HepG2 (cell line): Measurements from ENCODE around the gene RAB40A. TPM values are rescaled to one million over a fixed set of nuclear protein-coding genes. Genes with fewer than 3 reads are reported as not detected.

Experiments used
- ATAC-seq: fragments of 200-7000 bp; cut with Tn5 transposase; 3 replicates; pipeline ENCODE4 v1.9.1; 2020; ENCODE audit warnings: mild to moderate bottlenecking, moderate library complexity
- BruUV-seq: library from RNA; stranded (reverse); fragments of 400-500 nt; replicated peaks from 2 replicates; lab custom pipeline; 2021; lab: Mats Ljungman, UMichigan
- CTCF ChIA-PET: fragments of 300-600 bp; formaldehyde crosslinking; extraction: SDS; loops from one replicate; lab custom pipeline; 2021; ENCODE audit warnings: low total read pairs, inconsistent platforms, low intra/inter-chr PET ratio; lab: Yijun Ruan, JAX
- POLR2A ChIA-PET: fragments of 350-600 bp; sonication (Branson Sonifier 250); formaldehyde crosslinking; loops from one replicate; lab custom pipeline; 2020; ENCODE audit warnings: antibody characterized with exemption, inconsistent platforms; lab: Yijun Ruan, JAX
- DNase-seq: peaks from one replicate; pipeline ENCODE4 v3.0.0-alpha.2; 2015; ENCODE audit warnings: low spot score
- FAIRE-seq: peaks from 3 replicates; lab custom pipeline; 2011; peaks lifted over from hg19 to GRCh38; lab: Jason Lieb, UNC
- H2AFZ ChIP-seq: one replicate; pipeline ENCODE4 v1.6.1; 2011; ENCODE audit warnings: low read length, inconsistent platforms
- H3K27ac ChIP-seq: fragments of 300-600 bp; 3 replicates; pipeline ENCODE4 v1.8.0; 2011; ENCODE audit warnings: mixed run types, mild to moderate bottlenecking, mixed read lengths, low read length, inconsistent platforms; ENCODE audit not compliant: insufficient read depth; ENCODE audit errors: extremely low read length
- H3K27me3 ChIP-seq, 2 experiments: fragments of 200-600 bp in 1 of 2; 2 replicates in 1 of 2; 3 replicates in 1 of 2; pipeline versions ENCODE4 v1.6.0 to v1.8.0; 2011; ENCODE audit warnings: low read length in 2 of 2, mild to moderate bottlenecking in 2 of 2, moderate library complexity in 2 of 2, inconsistent platforms in 1 of 2; ENCODE audit not compliant: insufficient read depth in 2 of 2, control insufficient read depth in 1 of 2
- H3K36me3 ChIP-seq, 2 experiments: fragments of 200-600 bp in 1 of 2; replicated peaks in 1 of 2; 2 replicates in 1 of 2; 3 replicates in 1 of 2; pipeline versions ENCODE4 v1.5.1 to v1.8.0; 2011; ENCODE audit warnings: low read length in 2 of 2, inconsistent platforms in 1 of 2; ENCODE audit not compliant: insufficient read depth in 2 of 2, control insufficient read depth in 1 of 2
- H3K4me1 ChIP-seq: 2 replicates; pipeline ENCODE4 v1.5.1; 2012; ENCODE audit warnings: low read length, inconsistent platforms; ENCODE audit not compliant: insufficient read depth
- H3K4me2 ChIP-seq: 2 replicates; pipeline ENCODE4 v1.6.0; 2011; ENCODE audit warnings: low read depth, low read length, inconsistent platforms
- H3K4me3 ChIP-seq, 3 experiments: fragments of 200-600 bp in 1 of 3; sonication (generic), shearing (Covaris generic) in 1 of 3; replicated peaks in 1 of 3; 2 replicates each; pipeline ENCODE4 v1.5.1; 2011 to 2016; ENCODE audit warnings: low read length in 3 of 3, inconsistent platforms in 2 of 3, low read depth in 2 of 3, mild to moderate bottlenecking in 2 of 3, control low read depth in 1 of 3, mixed read lengths in 1 of 3; ENCODE audit not compliant: insufficient read depth in 1 of 3
- H3K79me2 ChIP-seq: one replicate; pipeline ENCODE4 v1.6.1; 2011; ENCODE audit warnings: low read length, inconsistent platforms; ENCODE audit not compliant: insufficient read depth
- H3K9ac ChIP-seq: 2 replicates; pipeline ENCODE4 v1.6.0; 2011; ENCODE audit warnings: mild to moderate bottlenecking, low read depth, low read length, inconsistent platforms; ENCODE audit not compliant: insufficient read depth
- H3K9me3 ChIP-seq: 2 replicates; pipeline ENCODE4 v1.5.1; 2012; ENCODE audit warnings: mild to moderate bottlenecking, low read length
- H4K20me1 ChIP-seq: 2 replicates; pipeline ENCODE4 v1.6.0; 2011; ENCODE audit warnings: inconsistent platforms, mild to moderate bottlenecking, low read length, moderate library complexity; ENCODE audit not compliant: insufficient read depth
- ARHGAP35 ChIP-seq: sonication (generic); formaldehyde crosslinking; IDR thresholded peaks from 2 replicates; pipeline ENCODE4 v1.9.0; 2022; ENCODE audit warnings: mild to moderate bottlenecking, inconsistent platforms, moderate library complexity, missing genetic modification reagents, borderline replicate concordance
- RNF219 ChIP-seq: sonication (generic); formaldehyde crosslinking; IDR thresholded peaks from 2 replicates; pipeline ENCODE4 v1.5.0; 2020; ENCODE audit warnings: mild to moderate bottlenecking, missing genetic modification reagents
- ZFP82 ChIP-seq: sonication (generic); formaldehyde crosslinking; IDR thresholded peaks from 2 replicates; pipeline ENCODE4 v1.5.1; 2020; ENCODE audit warnings: mild to moderate bottlenecking, missing genetic modification reagents, borderline replicate concordance
- ZNF263 ChIP-seq: sonication (generic); formaldehyde crosslinking; IDR thresholded peaks from 2 replicates; pipeline ENCODE4 v1.4.0; 2020; ENCODE audit warnings: missing genetic modification reagents
- ZNF30 ChIP-seq: sonication (generic); formaldehyde crosslinking; IDR thresholded peaks from 2 replicates; pipeline ENCODE4 v1.5.0; 2020; ENCODE audit warnings: mild to moderate bottlenecking, missing genetic modification reagents
- ZNF432 ChIP-seq: sonication (generic); formaldehyde crosslinking; IDR thresholded peaks from 2 replicates; pipeline ENCODE4 v1.5.0; 2020; ENCODE audit warnings: missing genetic modification reagents, mild to moderate bottlenecking, borderline replicate concordance
- ZNF790 ChIP-seq: sonication (generic); formaldehyde crosslinking; IDR thresholded peaks from 2 replicates; pipeline ENCODE4 v1.8.0; 2022; ENCODE audit warnings: missing genetic modification reagents, mild to moderate bottlenecking, borderline replicate concordance
- whole genome bisulfite sequencing: methylation state at CpG from one replicate; pipeline ENCODE4 v1.1.6; 2017; ENCODE audit warnings: low lambda C conversion rate; 5-methylcytosine and 5-hydroxymethylcytosine counted together
- in situ Hi-C: cut with HindIII; loops from 2 replicates; pipeline ENCODE4 v1.10.0; 2017; ENCODE audit warnings: low pct_unique_long_range_greater_than_20kb; ENCODE audit not compliant: extremely low pct_ligation_motif_present
- intact Hi-C: fragments of 100-400 bp; cut with micrococcal nuclease; formaldehyde crosslinking; loops from one replicate; pipeline ENCODE4 v1.10.0; 2022; ENCODE audit not compliant: unreplicated experiment
- polyA plus RNA-seq, 8 experiments: library from polyadenylated mRNA; depleted of rRNA in 3 of 8; stranded (reverse) in 7 of 8; unstranded in 1 of 8; fragments of >200 nt; fragmentation: Illumina TruSeq in 4 of 8; extraction: Trizol in 4 of 8; gene quantifications; 2 replicates each; pipeline versions ENCODE4 v1.2.1 to v1.2.3, GENCODE V29; 2011 to 2016; ENCODE audit warnings: low read depth in 4 of 8, missing spikeins in 1 of 8, mixed read lengths in 1 of 8; ENCODE audit not compliant: insufficient read depth in 1 of 8
- total RNA-seq, 5 experiments: library from RNA; depleted of rRNA; stranded (reverse); fragments of >200 nt; fragmentation: Illumina TruSeq; extraction: Trizol; gene quantifications; 2 replicates each; pipeline ENCODE4 v1.2.3, GENCODE V29; 2016; ENCODE audit warnings: low read depth in 1 of 5

Gene RAB40A
- total and polyA plus RNA-seq, 2 of the 13 experiments (the other 11 are each of a cell fraction or from before 2014, with no cell fraction given): 0.11 TPM; not detected in 1

- FAIRE-seq (no peak), DNase-seq (no peak), ATAC-seq (no peak)
- BruUV-seq: no TSS peak
- Histone ChIP-seq H3K9ac (no peak overlapping the region), H3K27ac (no peak overlapping the region), H3K27me3 (no peaks in the 10 kb centered on the region), H2AFZ (no peak overlapping the region), H3K9me3 (no peaks in the 10 kb centered on the region), H3K4me2 (no peak overlapping the region), H3K4me3 (no peak overlapping the region), H3K4me1 (no peaks in the 10 kb centered on the region), H3K36me3 (no peaks in the 10 kb centered on the region), H3K79me2 (no peaks in the 10 kb centered on the region), H4K20me1 (no peaks in the 10 kb centered on the region)
- 0% methylated on average over 1 of the region's 1 CpG for WGBS
- in situ Hi-C loops: no loop called here
- ChIA-PET POLR2A (no interaction called here), CTCF (no interaction called here)
- TF ChIP-seq RNF219 (CRISPR knock-in tag) (no peak), ZNF30 (CRISPR knock-in tag) (no peak), ZFP82 (CRISPR knock-in tag) (no peak), ZNF790 (CRISPR knock-in tag) (no peak), ZNF263 (CRISPR knock-in tag) (no peak)
- intact Hi-C loops: no loop called here
Measured at GRCh38 chrX:103503853-103504207, 15.5 kb downstream of the RAB40A start.

- CTCF ChIA-PET: no interaction called here
Measured at GRCh38 chrX:103503163-103503852, 16.0 kb downstream of the RAB40A start.

More at GRCh38 chrX:103503163-103503852, 16.0 kb downstream of the RAB40A start:
- 38% methylated on average over 6 of the region's 8 CpGs for WGBS
- no peaks in the 10 kb centered on the region for H3K79me2 ChIP-seq
- ATAC-seq (no peak), FAIRE-seq (no peak), DNase-seq (no peak)
- no peak overlapping the region for H3K4me3 ChIP-seq
- H3K27ac ChIP-seq: no peak overlapping the region
- BruUV-seq: no TSS peak
- in situ Hi-C loops: no loop called here
- intact Hi-C loops: no loop called here
- POLR2A ChIA-PET: no interaction called here
- no peak for TF ChIP-seq ARHGAP35 (CRISPR knock-in tag)
- TF ChIP-seq ZNF432 (CRISPR knock-in tag): no peak
- no peak overlapping the region for H3K9ac ChIP-seq
- no peaks in the 10 kb centered on the region for H3K9me3 ChIP-seq
- no peaks in the 10 kb centered on the region for H3K36me3 ChIP-seq
- no peak overlapping the region for H2AFZ ChIP-seq
- no peaks in the 10 kb centered on the region for H3K4me1 ChIP-seq
- no peak overlapping the region for H3K4me2 ChIP-seq
- no peaks in the 10 kb centered on the region for H4K20me1 ChIP-seq
- no peaks in the 10 kb centered on the region for H3K27me3 ChIP-seq
